ENCODE data around the gene CLIP1. TPM values are rescaled to one million over a fixed set of nuclear protein-coding genes. Genes with fewer than 3 reads are reported as not detected.
"Not testable (repeated sequence)": the region's sequence is repeated elsewhere in the genome, so short reads cannot be mapped to it uniquely, and the experiment has no call there.

CLIP1 gene
- total and polyA plus RNA-seq, 2 of the 8 experiments (the other 6 are each of a cell fraction or from before 2014, with no cell fraction given) = 19.0 to 27.6 TPM

- not testable (repeated sequence) for H2BK15ac ChIP-seq (ENCODE audit: low read length); H3K23ac ChIP-seq (ENCODE audit: insufficient read length); H3K9ac ChIP-seq (replicated peaks in 1 of 4; ENCODE audit: extremely low read depth in 1 of 4, low read depth in 3 of 4, low read length in 3 of 4); H4K91ac ChIP-seq (replicated peaks; ENCODE audit: insufficient read length, low read length); DNase-seq (ENCODE audit: low read depth in 1 of 2, low spot score in 2 of 2); H3K18ac ChIP-seq (ENCODE audit: extremely low read depth, low read length); H3K36me3 ChIP-seq (ENCODE audit: control insufficient read depth in 2 of 4, insufficient read depth in 4 of 4, low read length in 3 of 4); H3K14ac ChIP-seq (ENCODE audit: insufficient read length); H2BK5ac ChIP-seq (ENCODE audit: low read depth, low read length); H3K79me1 ChIP-seq (ENCODE audit: low read depth, low read length); H2BK20ac ChIP-seq (ENCODE audit: low read length); H3K27ac ChIP-seq (ENCODE audit: low read depth, low read length); H4K8ac ChIP-seq (ENCODE audit: extremely low read depth, insufficient read depth, low read length); H2AFZ ChIP-seq (ENCODE audit: low read length); H4K5ac ChIP-seq (ENCODE audit: insufficient read length, low read depth, low read length); H2BK12ac ChIP-seq (ENCODE audit: low read depth, low read length); H2AK5ac ChIP-seq (ENCODE audit: low read depth, low read length); H3K27me3 ChIP-seq (replicated peaks in 1 of 4; ENCODE audit: control insufficient read depth in 3 of 4, extremely low read depth in 1 of 4, insufficient read depth in 3 of 4, low read length in 3 of 4); H2BK120ac ChIP-seq (replicated peaks; ENCODE audit: low read depth, low read length); FAIRE-seq; H3K4ac ChIP-seq (replicated peaks; ENCODE audit: insufficient read length, low read depth, low read length); H3K4me2 ChIP-seq (ENCODE audit: insufficient read depth in 1 of 2, low read depth in 2 of 2, low read length in 2 of 2); H4K20me1 ChIP-seq (replicated peaks in 1 of 2; ENCODE audit: control insufficient read depth in 1 of 2, insufficient read depth in 2 of 2, low read length in 2 of 2); H3K79me2 ChIP-seq (ENCODE audit: control insufficient read depth in 1 of 2, insufficient read depth in 2 of 2, low read length in 2 of 2); H3K23me2 ChIP-seq (ENCODE audit: low read depth, low read length); H3K9me3 ChIP-seq (ENCODE audit: insufficient read depth in 2 of 2, low read depth in 1 of 2, low read length in 1 of 2); H3K4me3 ChIP-seq (ENCODE audit: extremely low read depth in 1 of 4, insufficient read depth in 2 of 4, low read depth in 3 of 4, low read length in 4 of 4); H3K4me1 ChIP-seq (replicated peaks in 1 of 4; ENCODE audit: control insufficient read depth in 3 of 4, insufficient read depth in 4 of 4, low read length in 3 of 4); H3K56ac ChIP-seq (replicated peaks; ENCODE audit: insufficient read length, low read depth, low read length)
- 90% methylated on average over 6 of the region's 6 CpGs; no CpG with 5 or more reads in 1 of the 2 experiments for WGBS, 2 experiments (ENCODE audit: extremely low coverage in 1 of 2, insufficient coverage in 1 of 2, insufficient read length in 1 of 2, insufficient replicate concordance in 2 of 2, low coverage in 1 of 2, low lambda C conversion rate in 2 of 2, missing lambda C conversion rate in 1 of 2)
- ChIA-PET CTCF (ENCODE audit: partially characterized antibody) (interaction anchor here (0.6 to 7.3 kb wide), 7 partner anchors 9 to 358 kb away, joined by 3 to 130 read pairs (median 5); no protein-coding TSS in a partner anchor), POLR2A (ENCODE audit: partially characterized antibody) (interaction anchor here (5.3 kb wide), 1 partner anchor 74 kb away, joined by 43 read pairs; no protein-coding TSS in a partner anchor)
Observed at GRCh38 chr12:122397981-122398380, 24.5 kb downstream of the CLIP1 start.

Data from H1 (cell line).